Hair follicle dermal papilla cell (primary cell): ENCODE measurements around the gene HSPB6. TPM values are rescaled to one million over a fixed set of nuclear protein-coding genes. Genes with fewer than 3 reads are reported as not detected.

Experiments
- total RNA-seq: library from RNA; depleted of rRNA; stranded (reverse); fragments of >200 nt; gene quantifications from 2 replicates; pipeline ENCODE4 v1.2.3, GENCODE V29; 2012

Gene HSPB6
- total RNA-seq: 13.6 and 14.8 TPM in 2 replicates

DNA sequence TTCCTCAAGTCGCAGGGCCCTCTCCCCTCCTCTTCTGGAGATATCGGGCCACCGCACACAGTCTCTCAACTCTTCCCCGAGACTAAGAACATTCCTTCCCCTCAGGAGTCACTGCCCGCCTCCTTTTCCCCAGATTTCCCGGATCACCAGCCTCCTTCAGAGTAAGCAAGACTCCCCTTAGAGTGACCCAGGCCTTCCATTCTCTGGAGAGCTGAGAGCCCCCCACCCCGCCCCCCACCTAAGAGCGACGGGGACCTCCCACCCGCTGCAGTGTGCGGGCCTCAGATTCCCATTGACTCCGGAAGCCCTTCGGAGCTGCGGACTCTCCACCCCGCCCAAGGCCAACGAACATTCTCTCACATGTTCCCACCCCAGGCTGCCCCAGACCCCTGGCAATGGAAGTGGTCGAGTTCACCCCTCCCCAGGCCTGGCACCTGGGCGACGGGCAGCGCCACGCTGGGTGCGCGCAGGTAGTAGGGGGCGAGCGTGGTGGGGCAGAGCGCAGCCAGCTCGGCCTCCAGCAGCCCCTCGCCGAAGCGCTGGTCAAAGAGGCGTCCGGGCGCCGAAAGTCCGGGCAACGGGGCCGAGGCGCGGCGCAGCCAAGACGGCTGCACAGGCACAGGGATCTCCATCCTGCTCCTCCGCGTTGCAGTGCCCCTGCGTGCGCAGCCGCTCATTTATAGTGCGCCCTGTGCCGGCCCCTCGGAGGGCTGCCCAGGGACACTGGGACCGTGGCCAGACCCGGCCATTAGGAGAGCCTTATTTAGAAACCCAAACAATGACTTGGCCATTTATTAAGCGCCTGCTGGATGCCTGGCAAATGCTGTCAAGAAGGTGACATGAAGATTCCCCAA is at the start of gene HSPB6:
Gene HSPB6, minus strand, starts transcription at position 653 of the 854 bp plus-strand sequence. Its CDS starts 21 bp downstream, at position 632.

DNA sequence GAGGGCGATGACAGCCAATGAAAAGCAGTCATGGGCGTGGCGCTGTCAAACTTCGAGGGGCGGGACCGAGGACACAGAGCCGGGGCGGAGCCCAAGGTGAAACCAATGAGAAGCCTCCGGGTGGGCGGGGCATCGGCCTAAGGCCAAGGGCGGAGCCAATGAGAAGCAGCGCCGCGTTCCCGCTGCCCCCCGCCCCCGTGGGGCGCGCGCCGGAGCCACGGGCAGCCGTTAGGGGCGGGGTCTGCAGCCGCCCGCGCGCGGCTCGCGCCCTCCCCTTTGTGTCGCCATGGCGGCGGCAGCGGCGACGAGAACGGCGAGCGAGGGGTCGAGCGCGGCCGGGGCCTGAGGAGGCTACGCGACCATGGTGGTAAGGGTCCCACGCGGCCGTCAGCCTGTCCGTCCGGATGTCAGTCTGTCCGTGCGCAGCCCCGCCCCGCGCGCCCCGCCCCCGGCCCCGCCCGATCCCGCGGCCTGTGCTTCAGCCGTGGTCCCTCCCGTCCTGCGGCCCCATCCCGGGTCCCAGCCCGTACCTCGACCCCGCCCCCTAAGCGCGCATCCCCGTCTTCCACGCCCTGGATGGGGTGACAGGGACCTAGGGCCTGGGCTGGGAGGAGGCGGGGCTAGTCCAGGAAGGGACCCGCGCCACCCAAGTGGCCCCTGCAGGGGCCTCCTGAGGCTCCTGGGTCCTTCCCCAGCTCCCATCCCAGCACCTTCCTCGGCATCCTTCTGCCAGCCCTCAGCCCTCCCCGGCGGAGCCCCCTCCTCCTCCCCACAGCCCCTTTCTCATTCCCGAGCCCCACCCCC is 18.7 kb upstream of the HSPB6 start, which contains the start of gene ARHGAP33:
Gene ARHGAP33, plus strand, starts transcription at position 267 of the 804 bp plus-strand sequence. Its CDS starts 95 bp downstream, at position 362.

GRCh38 chr19:35757749-35758608 is 1.1 kb upstream of the HSPB6 start, which contains the start of gene PROSER3:
Gene PROSER3 (plus strand): TSS chr19:35758176. CDS start chr19:35758216, 40 bp downstream.

GRCh38 chr19:35748106-35749020 is 8.5 kb downstream of the HSPB6 start, which contains the start of gene LIN37:
Gene LIN37 (plus strand): TSS chr19:35748576. CDS start chr19:35748725, 149 bp downstream.

GRCh38 chr19:35745328-35746086 is 11.3 kb downstream of the HSPB6 start, which contains the start of the genes PSENEN and U2AF1L4:
Gene PSENEN (plus strand): TSS chr19:35745651. CDS start chr19:35745931, 280 bp downstream.
Gene U2AF1L4 (minus strand): TSS chr19:35745418. CDS start chr19:35745391, 27 bp downstream.

GRCh38 chr19:35742121-35742724 is 14.6 kb downstream of the HSPB6 start, which contains the start of gene IGFLR1:
Gene IGFLR1 (minus strand): TSS chr19:35742452. CDS start chr19:35741180, 1,272 bp downstream.

GRCh38 chr19:35717665-35718344 is 39.0 kb downstream of the HSPB6 start, which contains the start of gene KMT2B:
Gene KMT2B (plus strand): TSS chr19:35718003. CDS start chr19:35718019, 16 bp downstream.

Other genes with a start within 250 kb of the HSPB6 start
- gene DMKN, start 243.4 kb downstream of the HSPB6 start, total RNA-seq: 5.2 and 9.2 TPM in 2 replicates
- 0.65 and 1.6 TPM in 2 replicates for gene SBSN, start 228.7 kb downstream of the HSPB6 start, total RNA-seq
- not detected in 2 replicates for gene GAPDHS, start 223.6 kb downstream of the HSPB6 start, total RNA-seq
- gene TMEM147, start 211.4 kb downstream of the HSPB6 start, total RNA-seq: 46.4 and 51.9 TPM in 2 replicates
- not detected in 2 replicates for gene ATP4A, start 193.4 kb downstream of the HSPB6 start, total RNA-seq
- gene PMIS2, start 170.9 kb downstream of the HSPB6 start, total RNA-seq: not detected in 2 replicates
- 4.1 and 5.4 TPM in 2 replicates for gene HAUS5, start 144.3 kb downstream of the HSPB6 start, total RNA-seq
- 41.4 and 46.0 TPM in 2 replicates for gene RBM42, start 128.0 kb downstream of the HSPB6 start, total RNA-seq
- gene ETV2, start 115.3 kb downstream of the HSPB6 start, total RNA-seq: 0.65 TPM in 1 of 2 replicates, not detected in the other
- gene COX6B1, start 108.7 kb downstream of the HSPB6 start, total RNA-seq: 153 and 283 TPM in 2 replicates
- gene UPK1A, start 90.5 kb downstream of the HSPB6 start, total RNA-seq: not detected in 2 replicates
- gene ZBTB32, start 52.5 kb downstream of the HSPB6 start, total RNA-seq: not detected in 2 replicates
- 6.6 and 9.1 TPM in 2 replicates for gene KMT2B, start 39.0 kb downstream of the HSPB6 start, total RNA-seq
- gene IGFLR1, start 14.6 kb downstream of the HSPB6 start, total RNA-seq: 0.73 and 0.97 TPM in 2 replicates
- gene U2AF1L4, start 11.6 kb downstream of the HSPB6 start, total RNA-seq: 6.8 and 7.2 TPM in 2 replicates
- gene PSENEN, start 11.4 kb downstream of the HSPB6 start, total RNA-seq: 6.5 and 8.9 TPM in 2 replicates
- gene LIN37, start 8.5 kb downstream of the HSPB6 start, total RNA-seq: 11.4 and 14.7 TPM in 2 replicates
- 10.2 and 10.6 TPM in 2 replicates for gene PROSER3, start 1.1 kb upstream of the HSPB6 start, total RNA-seq
- 3.0 and 6.8 TPM in 2 replicates for gene ARHGAP33, start 18.5 kb upstream of the HSPB6 start, total RNA-seq
- not detected in 2 replicates for gene PRODH2, start 55.8 kb upstream of the HSPB6 start, total RNA-seq
- gene NPHS1, start 95.5 kb upstream of the HSPB6 start, total RNA-seq: not detected in 2 replicates
- gene KIRREL2, start 99.9 kb upstream of the HSPB6 start, total RNA-seq: not detected in 2 replicates
- 13.8 and 16.4 TPM in 2 replicates for gene APLP1, start 111.5 kb upstream of the HSPB6 start, total RNA-seq
- gene NFKBID, start 143.5 kb upstream of the HSPB6 start, total RNA-seq: 4.1 and 14.8 TPM in 2 replicates
- 0.81 TPM in 1 of 2 replicates, not detected in the other for gene HCST, start 145.5 kb upstream of the HSPB6 start, total RNA-seq
- 0.73 TPM in 1 of 2 replicates, not detected in the other for gene TYROBP, start 151.3 kb upstream of the HSPB6 start, total RNA-seq
- gene LRFN3, start 179.3 kb upstream of the HSPB6 start, total RNA-seq: 5.8 and 6.0 TPM in 2 replicates
- 9.9 and 22.1 TPM in 2 replicates for gene SDHAF1, start 238.2 kb upstream of the HSPB6 start, total RNA-seq